SK-N-MC (cell line): ENCODE measurements around the gene TMEM80.
"Not testable (repeated sequence)": the region's sequence is repeated elsewhere in the genome, so short reads cannot be mapped to it uniquely, and the experiment has no call there.

Experiments
- EZH2 ChIP-seq: fragments of 200-600 bp; sonication (generic); IDR thresholded peaks from one replicate; pipeline ENCODE4 v1.6.1; 2017; ENCODE audit warnings: antibody characterized with exemption
- FOXP2 ChIP-seq: optimal IDR thresholded peaks from 2 replicates; pipeline ENCODE3; 2011; ENCODE audit warnings: mild to moderate bottlenecking, moderate library complexity; ENCODE audit not compliant: insufficient read depth; ENCODE audit errors: extremely low read length, control extremely low read depth
- POLR2AphosphoS5 ChIP-seq: IDR thresholded peaks from 2 replicates; pipeline ENCODE4 v1.6.1; 2012; ENCODE audit warnings: mild to moderate bottlenecking, low read depth, low read length, borderline replicate concordance

- TF ChIP-seq EZH2, POLR2AphosphoS5, FOXP2: not testable (repeated sequence)
Observed at GRCh38 chr11:690244-690643, 5.4 kb upstream of the TMEM80 start.
